Naive B cell (primary cell): ENCODE results near the gene TM9SF3. TPM values are rescaled to one million over a fixed set of nuclear protein-coding genes. Genes with fewer than 3 reads are reported as not detected.

Experiments used
- ATAC-seq, 2 donors: fragments of 150-1000 bp; cut with Tn5 transposase; 2 replicates each; pipeline ENCODE4 v1.10.0; 2021; ENCODE audit warnings: low read depth in 2 of 2, mild to moderate bottlenecking in 2 of 2, moderate library complexity in 2 of 2
- DNase-seq: peaks from one replicate; pipeline ENCODE4 v3.0.0; 2022
- H3K27ac Mint-ChIP-seq, 6 donors: one replicate each; pipeline ENCODE4 v1.8.0; 2020 to 2022; ENCODE audit warnings: mild to moderate bottlenecking in 6 of 6, mixed read lengths in 6 of 6, moderate library complexity in 5 of 6, inconsistent platforms in 2 of 6
- H3K27me3 Mint-ChIP-seq, 3 donors: one replicate each; pipeline ENCODE4 v1.8.0; 2021 to 2022; ENCODE audit warnings: mixed read lengths in 3 of 3, mild to moderate bottlenecking in 1 of 3
- H3K36me3 Mint-ChIP-seq, 2 donors: one replicate each; pipeline ENCODE4 v1.8.0; 2020 to 2022; ENCODE audit warnings: mixed read lengths in 2 of 2, inconsistent platforms in 1 of 2, mild to moderate bottlenecking in 1 of 2
- H3K4me1 Mint-ChIP-seq, 3 donors: one replicate each; pipeline ENCODE4 v1.8.0; 2020 to 2022; ENCODE audit warnings: mixed read lengths in 3 of 3, inconsistent platforms in 1 of 3, mild to moderate bottlenecking in 1 of 3, moderate library complexity in 1 of 3
- H3K4me3 Mint-ChIP-seq, 8 donors: one replicate each; pipeline ENCODE4 v1.8.0; 2020 to 2022; ENCODE audit warnings: mild to moderate bottlenecking in 8 of 8, mixed read lengths in 8 of 8, moderate library complexity in 8 of 8, inconsistent platforms in 2 of 8
- H3K9me3 Mint-ChIP-seq, 7 donors: one replicate each; pipeline ENCODE4 v1.8.0; 2020 to 2022; ENCODE audit warnings: mixed read lengths in 7 of 7, mild to moderate bottlenecking in 5 of 7, inconsistent platforms in 2 of 7, moderate library complexity in 1 of 7
- polyA plus RNA-seq, 6 donors: library from polyadenylated mRNA; unstranded; fragments of 300-500 nt; fragmentation: Illumina TruSeq; gene quantifications; one replicate each; pipeline ENCODE4 v1.2.3, GENCODE V29; 2021; ENCODE audit warnings: low read depth in 6 of 6

Gene TM9SF3
- 10 to 100 TPM; 36.7 to 68.0 (median 45.8) TPM for polyA plus RNA-seq

- DNase-seq: peak; percentile 92
- no peaks in the 10 kb centered on the region for H3K36me3 Mint-ChIP-seq
- no peaks in the 10 kb centered on the region for H3K27me3 Mint-ChIP-seq
- H3K4me1 Mint-ChIP-seq: peaks cover 25 to 46% (median 42%) of the 10 kb centered on the region in 3 donors
- peak; percentile 86 to 88 for ATAC-seq
- H3K4me3 Mint-ChIP-seq: peak within 1 kb of the TSS in 7 of 8 donors; percentile 80 to 96 (median 92)
- H3K27ac Mint-ChIP-seq: peak within 1 kb of the TSS in 5 of 6 donors; percentile 95 to 98 (median 95)
- H3K9me3 Mint-ChIP-seq: no peaks in the 10 kb centered on the region
Measured at GRCh38 chr10:96586419-96587263, at the start of gene TM9SF3. TM9SF3 (minus strand) TSS chr10:96587012; CDS start chr10:96586835, 177 bp downstream.

GRCh38 chr10:96636551-96636950 is 49.7 kb upstream of the TM9SF3 start:
- Mint-ChIP-seq H3K9me3 (no peaks in the 10 kb centered on the region), H3K4me3 (no peak overlapping the region), H3K27ac (peak overlapping the region in 4 of 6 donors; percentile 15 to 53 (median 25)), H3K27me3 (no peaks in the 10 kb centered on the region), H3K36me3 (peaks cover 4 to 27% of the 10 kb centered on the region in 2 donors), H3K4me1 (peaks cover 26 to 28% (median 28%) of the 10 kb centered on the region in 3 donors)
- ATAC-seq: no peak
- no peak for DNase-seq

- Mint-ChIP-seq H3K4me3 (peak overlapping the region in 1 of 8 donors; percentile 9), H3K9me3 (no peaks in the 10 kb centered on the region), H3K27me3 (no peaks in the 10 kb centered on the region), H3K36me3 (peaks cover 4 to 14% of the 10 kb centered on the region in 2 donors), H3K27ac (no peak overlapping the region), H3K4me1 (peaks cover 11 to 24% (median 18%) of the 10 kb centered on the region in 3 donors)
- DNase-seq (no peak), ATAC-seq (no peak)
Measured at GRCh38 chr10:96632974-96633710, 46.3 kb upstream of the TM9SF3 start.

GRCh38 chr10:96627292-96627691 is 40.5 kb upstream of the TM9SF3 start:
- Mint-ChIP-seq H3K4me3 (no peak overlapping the region), H3K27ac (peak overlapping the region in 4 of 6 donors; percentile 42 to 86 (median 60)), H3K4me1 (peaks cover 4 to 18% (median 15%) of the 10 kb centered on the region in 3 donors)

GRCh38 chr10:96626795-96627194 is 40.0 kb upstream of the TM9SF3 start:
- H3K36me3 Mint-ChIP-seq: peaks cover 13 to 22% of the 10 kb centered on the region in 2 donors
- H3K27me3 Mint-ChIP-seq: no peaks in the 10 kb centered on the region
- no peaks in the 10 kb centered on the region for H3K9me3 Mint-ChIP-seq
- DNase-seq (no peak), ATAC-seq (peak; percentile 43 to 47)
- H3K27ac Mint-ChIP-seq: peak overlapping the region in 2 of 6 donors; percentile 29 to 70
- no peak overlapping the region for H3K4me3 Mint-ChIP-seq
- peaks cover 4 to 15% (median 12%) of the 10 kb centered on the region in 3 donors for H3K4me1 Mint-ChIP-seq

More at GRCh38 chr10:96627292-96627691, 40.5 kb upstream of the TM9SF3 start:
- no peak for DNase-seq
- no peaks in the 10 kb centered on the region for H3K27me3 Mint-ChIP-seq
- H3K36me3 Mint-ChIP-seq: peaks cover 11 to 19% of the 10 kb centered on the region in 2 donors
- H3K9me3 Mint-ChIP-seq: no peaks in the 10 kb centered on the region
- ATAC-seq: no peak

GRCh38 chr10:96625173-96625572 is 38.4 kb upstream of the TM9SF3 start:
- no peak for DNase-seq
- peak overlapping the region in 1 of 6 donors; percentile 69 for H3K27ac Mint-ChIP-seq

GRCh38 chr10:96622013-96622787 is 35.4 kb upstream of the TM9SF3 start:
- H3K27ac Mint-ChIP-seq: peak overlapping the region in 2 of 6 donors; percentile 59 to 61
- peaks cover 28 to 37% of the 10 kb centered on the region in 2 donors for H3K36me3 Mint-ChIP-seq
- peak overlapping the region in 1 of 8 donors; percentile 23 for H3K4me3 Mint-ChIP-seq
- DNase-seq (no peak), ATAC-seq (no peak)
- peaks cover 0 to 9% (median 5%) of the 10 kb centered on the region in 3 donors for H3K4me1 Mint-ChIP-seq
- no peaks in the 10 kb centered on the region for H3K9me3 Mint-ChIP-seq
- no peaks in the 10 kb centered on the region for H3K27me3 Mint-ChIP-seq

More at GRCh38 chr10:96625173-96625572, 38.4 kb upstream of the TM9SF3 start:
- Mint-ChIP-seq H3K27me3 (no peaks in the 10 kb centered on the region), H3K4me1 (peaks cover 4 to 5% (median 5%) of the 10 kb centered on the region in 3 donors), H3K4me3 (no peak overlapping the region), H3K9me3 (no peaks in the 10 kb centered on the region), H3K36me3 (peaks cover 13 to 23% of the 10 kb centered on the region in 2 donors)
- ATAC-seq: no peak

- Mint-ChIP-seq H3K27me3 (no peaks in the 10 kb centered on the region), H3K4me3 (no peak overlapping the region), H3K27ac (peak overlapping the region in 3 of 6 donors; percentile 12 to 96 (median 49)), H3K4me1 (peaks cover 0 to 17% (median 5%) of the 10 kb centered on the region in 3 donors), H3K9me3 (no peaks in the 10 kb centered on the region), H3K36me3 (peaks cover 38 to 46% of the 10 kb centered on the region in 2 donors)
- ATAC-seq (no peak), DNase-seq (no peak)
Measured at GRCh38 chr10:96619796-96620773, 33.3 kb upstream of the TM9SF3 start.

- Mint-ChIP-seq H3K27me3 (no peaks in the 10 kb centered on the region), H3K4me1 (peaks cover 0 to 22% (median 6%) of the 10 kb centered on the region in 3 donors), H3K36me3 (peaks cover 41 to 56% of the 10 kb centered on the region in 2 donors), H3K9me3 (no peaks in the 10 kb centered on the region), H3K27ac (peak overlapping the region in 3 of 6 donors; percentile 49 to 96 (median 61)), H3K4me3 (no peak overlapping the region)
- ATAC-seq (no peak), DNase-seq (no peak)
Measured at GRCh38 chr10:96619120-96619519, 32.3 kb upstream of the TM9SF3 start.

- no peak for ATAC-seq
- peak overlapping the region in 1 of 6 donors; percentile 61 for H3K27ac Mint-ChIP-seq
- H3K4me3 Mint-ChIP-seq: no peak overlapping the region
- no peak for DNase-seq
- peaks cover 41 to 58% of the 10 kb centered on the region in 2 donors for H3K36me3 Mint-ChIP-seq
- H3K9me3 Mint-ChIP-seq: no peaks in the 10 kb centered on the region
- peaks cover 0 to 22% (median 6%) of the 10 kb centered on the region in 3 donors for H3K4me1 Mint-ChIP-seq
- no peaks in the 10 kb centered on the region for H3K27me3 Mint-ChIP-seq
Measured at GRCh38 chr10:96618653-96619052, 31.8 kb upstream of the TM9SF3 start.

GRCh38 chr10:96616961-96617360 is 30.1 kb upstream of the TM9SF3 start:
- Mint-ChIP-seq H3K4me1 (peaks cover 0 to 22% (median 6%) of the 10 kb centered on the region in 3 donors), H3K27me3 (no peaks in the 10 kb centered on the region), H3K36me3 (peaks cover 41 to 50% of the 10 kb centered on the region in 2 donors), H3K27ac (peak overlapping the region in 3 of 6 donors; percentile 9 to 52 (median 43)), H3K9me3 (no peaks in the 10 kb centered on the region), H3K4me3 (no peak overlapping the region)
- DNase-seq (no peak), ATAC-seq (no peak)

GRCh38 chr10:96614515-96614914 is 27.7 kb upstream of the TM9SF3 start:
- H3K4me1 Mint-ChIP-seq: peaks cover 2 to 22% (median 6%) of the 10 kb centered on the region in 3 donors
- no peaks in the 10 kb centered on the region for H3K27me3 Mint-ChIP-seq
- no peak overlapping the region for H3K4me3 Mint-ChIP-seq
- no peaks in the 10 kb centered on the region for H3K9me3 Mint-ChIP-seq
- H3K36me3 Mint-ChIP-seq: peaks cover 36 to 43% of the 10 kb centered on the region in 2 donors
- H3K27ac Mint-ChIP-seq: peak overlapping the region in 4 of 6 donors; percentile 3 to 84 (median 72)
- no peak for DNase-seq
- no peak for ATAC-seq
